T-helper 1 cell (primary cell): ENCODE data around the gene KDM2A.

Experiments used
- DNase-seq, 5 donors: peaks; one replicate each; pipeline ENCODE4 v3.0.0-alpha.2; 2012 to 2020

KDM2A gene

GRCh38 chr11:67303132-67303834, 184.2 kb downstream of the KDM2A start, which contains the start of gene SSH3:
Gene SSH3, plus strand, starts transcription at chr11:67303530. Its CDS starts 96 bp downstream, at chr11:67303626.
- peak in 2 of 5 donors; percentile 43 to 56 for DNase-seq

DNA sequence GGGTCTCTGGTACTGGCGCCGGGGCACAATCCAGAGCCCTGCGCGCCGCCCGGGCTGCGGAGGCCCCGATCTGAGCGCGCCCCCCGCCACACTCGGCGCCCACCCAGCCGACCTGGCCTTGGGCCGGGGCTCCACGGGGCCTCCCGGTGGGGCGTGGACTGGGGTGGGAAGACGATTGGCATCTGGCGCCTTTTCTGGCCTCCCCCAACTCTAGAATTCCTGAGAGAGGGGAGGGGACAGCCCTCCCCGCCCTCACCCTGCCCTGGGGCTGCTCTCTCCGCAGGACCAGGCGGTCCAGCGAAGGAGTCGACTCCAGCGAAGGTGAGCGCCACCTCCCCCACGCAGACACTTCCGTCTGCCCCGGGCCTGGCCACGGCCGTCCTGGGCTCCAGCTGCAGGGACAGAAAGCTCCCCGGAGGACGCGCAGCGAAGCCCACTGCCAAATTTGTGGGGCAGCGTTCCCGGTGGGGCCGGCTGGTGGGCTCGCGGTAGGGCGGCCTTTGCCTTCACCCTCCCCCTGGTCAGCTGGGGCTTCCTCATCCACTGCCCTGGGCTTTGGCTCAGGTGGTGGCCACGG, 184.9 kb downstream of the KDM2A start:
- DNase-seq, result peak in 1 of 5 donors; percentile 39

DNA sequence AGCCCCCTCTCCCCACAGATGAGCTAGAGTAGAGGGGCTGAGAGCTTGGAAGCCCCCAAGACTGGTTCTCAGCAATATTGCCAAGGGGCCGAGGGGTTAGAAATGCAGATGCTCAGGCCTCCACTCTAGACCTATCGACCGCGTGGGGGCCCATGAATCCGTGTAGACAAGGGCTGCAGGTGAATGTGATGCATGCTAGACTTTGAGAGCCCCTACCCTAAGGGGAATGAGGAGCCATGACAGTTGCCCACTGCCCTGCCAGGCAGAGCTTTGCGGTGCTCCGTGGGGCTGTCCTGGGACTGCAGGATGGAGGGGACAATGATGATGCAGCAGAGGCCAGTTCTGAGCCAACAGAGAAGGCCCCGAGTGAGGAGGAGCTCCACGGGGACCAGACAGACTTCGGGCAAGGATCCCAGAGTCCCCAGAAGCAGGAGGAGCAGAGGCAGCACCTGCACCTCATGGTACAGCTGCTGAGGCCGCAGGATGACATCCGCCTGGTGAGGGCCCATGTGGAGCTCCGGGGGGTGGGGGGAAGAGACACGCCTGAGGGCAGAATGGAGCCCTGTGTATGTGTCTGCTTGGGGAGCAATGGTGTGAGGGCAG, 185.5 kb downstream of the KDM2A start:
- DNase-seq, result no peak

DNA sequence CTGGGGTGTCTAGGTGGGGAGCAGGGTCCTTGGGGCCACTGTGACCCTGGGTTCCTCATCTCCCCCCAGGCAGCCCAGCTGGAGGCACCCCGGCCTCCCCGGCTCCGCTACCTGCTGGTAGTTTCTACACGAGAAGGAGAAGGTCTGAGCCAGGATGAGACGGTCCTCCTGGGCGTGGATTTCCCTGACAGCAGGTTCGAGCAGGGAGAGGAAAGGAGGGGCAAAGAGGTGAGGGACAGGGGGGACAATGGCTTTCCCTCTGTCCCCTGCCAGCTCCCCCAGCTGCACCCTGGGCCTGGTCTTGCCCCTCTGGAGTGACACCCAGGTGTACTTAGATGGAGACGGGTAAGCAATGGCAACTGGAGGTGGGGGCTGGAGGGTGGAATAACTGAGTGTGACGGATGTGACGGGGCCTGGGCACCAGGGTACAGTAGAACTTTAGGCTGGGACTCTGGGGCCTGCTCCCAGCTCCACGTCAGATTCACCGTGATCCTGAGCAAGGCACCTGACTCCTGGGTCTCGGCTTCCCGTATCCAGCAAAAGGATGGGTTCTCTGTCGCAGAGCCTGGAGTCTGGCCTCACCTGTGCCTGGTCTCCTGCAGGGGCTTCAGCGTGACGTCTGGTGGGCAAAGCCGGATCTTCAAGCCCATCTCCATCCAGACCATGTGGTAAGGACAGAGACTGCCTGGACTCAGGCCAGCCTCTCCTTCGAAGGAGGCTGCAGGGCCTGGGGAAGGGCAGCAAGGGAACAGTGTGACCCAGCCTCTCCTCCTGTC, 187.9 kb downstream of the KDM2A start:
- no peak for DNase-seq

GRCh38 chr11:67307545-67308001, 188.5 kb downstream of the KDM2A start:
- DNase-seq, result no peak
